Karpas-422 (cell line): ENCODE results near the gene CHST11. TPM values are rescaled to one million over a fixed set of nuclear protein-coding genes. Genes with fewer than 3 reads are reported as not detected.

Experiments
- DNase-seq: peaks from one replicate; pipeline ENCODE4 v3.0.0-alpha.2; 2015
- H2AFZ ChIP-seq: fragments of 200-600 bp; sonication (generic); 2 replicates; pipeline ENCODE4 v1.6.1; 2014; ENCODE audit warnings: antibody characterized with exemption, low read length, mixed read lengths
- H3K27ac ChIP-seq: fragments of 200-600 bp; sonication (generic); 2 replicates; pipeline ENCODE4 v1.5.1; 2014; ENCODE audit warnings: mild to moderate bottlenecking, low read length, moderate library complexity
- H3K27me3 ChIP-seq: fragments of 200-600 bp; sonication (generic); 2 replicates; pipeline ENCODE4 v1.6.1; 2014; ENCODE audit warnings: low read length, mixed read lengths
- H3K36me3 ChIP-seq: fragments of 200-600 bp; sonication (generic); 2 replicates; pipeline ENCODE4 v1.6.1; 2014; ENCODE audit warnings: low read length, mixed read lengths; ENCODE audit not compliant: insufficient read depth
- H3K4me1 ChIP-seq: fragments of 200-600 bp; sonication (generic); 2 replicates; pipeline ENCODE4 v1.6.1; 2014; ENCODE audit warnings: mild to moderate bottlenecking, low read length, mixed read lengths
- H3K4me2 ChIP-seq: fragments of 200-600 bp; sonication (generic); 2 replicates; pipeline ENCODE4 v1.6.1; 2014; ENCODE audit warnings: low read length, low read depth, mild to moderate bottlenecking; ENCODE audit not compliant: poor library complexity, severe bottlenecking
- H3K4me3 ChIP-seq: fragments of 200-600 bp; sonication (generic); 2 replicates; pipeline ENCODE4 v1.5.1; 2014; ENCODE audit warnings: mild to moderate bottlenecking, antibody characterized with exemption, low read length, mixed read lengths
- H3K79me2 ChIP-seq: fragments of 200-600 bp; sonication (generic); 2 replicates; pipeline ENCODE4 v1.6.1; 2014; ENCODE audit warnings: mild to moderate bottlenecking, low read length, mixed read lengths
- H3K9ac ChIP-seq: fragments of 200-600 bp; sonication (generic); 2 replicates; pipeline ENCODE4 v1.6.0; 2014; ENCODE audit warnings: low read length
- H3K9me2 ChIP-seq: fragments of 200-600 bp; sonication (generic), shearing (Covaris generic); replicated peaks from 2 replicates; pipeline ENCODE4 v1.6.0; 2014; ENCODE audit warnings: mild to moderate bottlenecking, low read length, moderate library complexity; ENCODE audit not compliant: insufficient read depth
- H3K9me3 ChIP-seq: fragments of 300-700, 200-600 bp; sonication (generic); 2 replicates; pipeline ENCODE4 v1.6.1; 2014; ENCODE audit warnings: low read length, mixed read lengths
- H4K20me1 ChIP-seq: fragments of 200-600 bp; sonication (generic); 2 replicates; pipeline ENCODE4 v1.6.1; 2014; ENCODE audit warnings: mild to moderate bottlenecking, antibody characterized with exemption, low read length, low read depth; ENCODE audit not compliant: insufficient read depth
- total RNA-seq: library from RNA; depleted of rRNA; stranded (reverse); fragments of >200 nt; shearing (Covaris generic); gene quantifications from 2 replicates; pipeline ENCODE4 v1.2.3, GENCODE V29; 2014; ENCODE audit warnings: low replicate concordance

The CHST11 gene
- total RNA-seq, 1 experiment from 2014 or later: not detected

GRCh38 chr12:104665296-104665695 is 208.5 kb downstream of the CHST11 start:
- Histone ChIP-seq H3K4me3 (no peak overlapping the region), H3K4me2 (no peak overlapping the region), H3K36me3 (no peaks in the 10 kb centered on the region), H2AFZ (no peak overlapping the region), H3K9ac (no peak overlapping the region), H3K9me2 (no peaks in the 10 kb centered on the region), H3K27me3 (no peaks in the 10 kb centered on the region), H4K20me1 (0 out of 2 replicates have a peak, but pooled peaks cover 6% of the 10 kb centered on the region), H3K4me1 (no peaks in the 10 kb centered on the region), H3K9me3 (no peaks in the 10 kb centered on the region), H3K79me2 (no peaks in the 10 kb centered on the region), H3K27ac (no peak overlapping the region)
- no peak for DNase-seq

GRCh38 chr12:104667139-104667538 is 210.4 kb downstream of the CHST11 start:
- H4K20me1 ChIP-seq: 0 out of 2 replicates have a peak, but pooled peaks cover 6% of the 10 kb centered on the region
- no peaks in the 10 kb centered on the region for H3K79me2 ChIP-seq

GRCh38 chr12:104668274-104668718 is 211.5 kb downstream of the CHST11 start:
- Histone ChIP-seq H3K9ac (no peak overlapping the region), H4K20me1 (0 out of 2 replicates have a peak, but pooled peaks cover 6% of the 10 kb centered on the region), H3K79me2 (no peaks in the 10 kb centered on the region)

More at GRCh38 chr12:104667139-104667538, 210.4 kb downstream of the CHST11 start:
- H3K27ac ChIP-seq: no peak overlapping the region
- no peaks in the 10 kb centered on the region for H3K4me1 ChIP-seq
- no peak overlapping the region for H2AFZ ChIP-seq
- H3K9me2 ChIP-seq: no peaks in the 10 kb centered on the region
- no peaks in the 10 kb centered on the region for H3K9me3 ChIP-seq
- no peak overlapping the region for H3K9ac ChIP-seq
- H3K27me3 ChIP-seq: no peaks in the 10 kb centered on the region
- no peak overlapping the region for H3K4me2 ChIP-seq
- no peaks in the 10 kb centered on the region for H3K36me3 ChIP-seq
- DNase-seq: no peak
- no peak overlapping the region for H3K4me3 ChIP-seq

GRCh38 chr12:104669089-104669721 is 212.5 kb downstream of the CHST11 start:
- H3K9ac ChIP-seq: no peak overlapping the region
- no peaks in the 10 kb centered on the region for H3K79me2 ChIP-seq
- H3K9me3 ChIP-seq: no peaks in the 10 kb centered on the region
- no peak overlapping the region for H2AFZ ChIP-seq
- no peak overlapping the region for H3K4me2 ChIP-seq
- H3K36me3 ChIP-seq: no peaks in the 10 kb centered on the region
- H3K27ac ChIP-seq: no peak overlapping the region
- 0 out of 2 replicates have a peak, but pooled peaks cover 6% of the 10 kb centered on the region for H4K20me1 ChIP-seq
- no peak for DNase-seq
- no peaks in the 10 kb centered on the region for H3K27me3 ChIP-seq
- H3K4me1 ChIP-seq: no peaks in the 10 kb centered on the region
- H3K4me3 ChIP-seq: no peak overlapping the region
- no peaks in the 10 kb centered on the region for H3K9me2 ChIP-seq

More at GRCh38 chr12:104668274-104668718, 211.5 kb downstream of the CHST11 start:
- Histone ChIP-seq H3K27me3 (no peaks in the 10 kb centered on the region), H3K4me2 (no peak overlapping the region), H3K9me3 (no peaks in the 10 kb centered on the region), H3K9me2 (no peaks in the 10 kb centered on the region), H3K27ac (no peak overlapping the region), H3K4me1 (no peaks in the 10 kb centered on the region), H3K36me3 (no peaks in the 10 kb centered on the region), H3K4me3 (no peak overlapping the region), H2AFZ (no peak overlapping the region)
- DNase-seq: no peak

- H3K27me3 ChIP-seq: no peaks in the 10 kb centered on the region
- H3K9me3 ChIP-seq: no peaks in the 10 kb centered on the region
- DNase-seq: no peak
- H3K36me3 ChIP-seq: no peaks in the 10 kb centered on the region
- H3K79me2 ChIP-seq: no peaks in the 10 kb centered on the region
- H4K20me1 ChIP-seq: 0 out of 2 replicates have a peak, but pooled peaks cover 6% of the 10 kb centered on the region
- H2AFZ ChIP-seq: no peak overlapping the region
- no peaks in the 10 kb centered on the region for H3K4me1 ChIP-seq
- no peak overlapping the region for H3K27ac ChIP-seq
- H3K4me3 ChIP-seq: no peak overlapping the region
- no peaks in the 10 kb centered on the region for H3K9me2 ChIP-seq
- no peak overlapping the region for H3K4me2 ChIP-seq
- no peak overlapping the region for H3K9ac ChIP-seq
These were observed 213.1 kb downstream of the CHST11 start for GRCh38 chr12:104669851-104670337.

GRCh38 chr12:104670439-104671408 is 214.0 kb downstream of the CHST11 start:
- no peak overlapping the region for H3K4me2 ChIP-seq
- no peaks in the 10 kb centered on the region for H3K4me1 ChIP-seq
- no peaks in the 10 kb centered on the region for H3K27me3 ChIP-seq
- no peak overlapping the region for H3K27ac ChIP-seq
- H3K9ac ChIP-seq: no peak overlapping the region
- no peaks in the 10 kb centered on the region for H3K36me3 ChIP-seq
- no peaks in the 10 kb centered on the region for H3K79me2 ChIP-seq
- no peaks in the 10 kb centered on the region for H3K9me3 ChIP-seq
- no peak overlapping the region for H3K4me3 ChIP-seq
- no peaks in the 10 kb centered on the region for H3K9me2 ChIP-seq
- 0 out of 2 replicates have a peak, but pooled peaks cover 6% of the 10 kb centered on the region for H4K20me1 ChIP-seq
- H2AFZ ChIP-seq: no peak overlapping the region
- no peak for DNase-seq

GRCh38 chr12:104671409-104672095 is 214.8 kb downstream of the CHST11 start:
- Histone ChIP-seq H2AFZ (no peak overlapping the region), H3K27ac (no peak overlapping the region), H3K27me3 (no peaks in the 10 kb centered on the region), H3K79me2 (no peaks in the 10 kb centered on the region), H3K4me2 (no peak overlapping the region), H3K4me3 (no peak overlapping the region), H3K36me3 (no peaks in the 10 kb centered on the region), H3K9me3 (no peaks in the 10 kb centered on the region), H4K20me1 (0 out of 2 replicates have a peak, but pooled peaks cover 6% of the 10 kb centered on the region), H3K4me1 (no peaks in the 10 kb centered on the region), H3K9me2 (no peaks in the 10 kb centered on the region), H3K9ac (no peak overlapping the region)
- DNase-seq: no peak
